Caki2 (cell line): ENCODE measurements around the gene LRTM1. TPM values are rescaled to one million over a fixed set of nuclear protein-coding genes. Genes with fewer than 3 reads are reported as not detected.
A peak's percentile ranks its signal among the peaks of the same experiment; 100 is the strongest.

Source experiments
- DNase-seq: peaks from one replicate; pipeline ENCODE4 v3.0.0-alpha.2; 2015; ENCODE audit warnings: low read depth
- in situ Hi-C: cut with HindIII; loops from 2 replicates; pipeline ENCODE4 v1.10.0; 2016; ENCODE audit warnings: low sequenced_read_pairs, low pct_unique_long_range_greater_than_20kb, mixed read lengths
- total RNA-seq: library from RNA; depleted of rRNA; stranded (reverse); fragments of >200 nt; shearing (Covaris generic); gene quantifications from 2 replicates; pipeline ENCODE4 v1.2.3, GENCODE V29; 2014; ENCODE audit warnings: low replicate concordance; rRNA removed

LRTM1 gene
- total RNA-seq = not detected in 2 replicates

DNA sequence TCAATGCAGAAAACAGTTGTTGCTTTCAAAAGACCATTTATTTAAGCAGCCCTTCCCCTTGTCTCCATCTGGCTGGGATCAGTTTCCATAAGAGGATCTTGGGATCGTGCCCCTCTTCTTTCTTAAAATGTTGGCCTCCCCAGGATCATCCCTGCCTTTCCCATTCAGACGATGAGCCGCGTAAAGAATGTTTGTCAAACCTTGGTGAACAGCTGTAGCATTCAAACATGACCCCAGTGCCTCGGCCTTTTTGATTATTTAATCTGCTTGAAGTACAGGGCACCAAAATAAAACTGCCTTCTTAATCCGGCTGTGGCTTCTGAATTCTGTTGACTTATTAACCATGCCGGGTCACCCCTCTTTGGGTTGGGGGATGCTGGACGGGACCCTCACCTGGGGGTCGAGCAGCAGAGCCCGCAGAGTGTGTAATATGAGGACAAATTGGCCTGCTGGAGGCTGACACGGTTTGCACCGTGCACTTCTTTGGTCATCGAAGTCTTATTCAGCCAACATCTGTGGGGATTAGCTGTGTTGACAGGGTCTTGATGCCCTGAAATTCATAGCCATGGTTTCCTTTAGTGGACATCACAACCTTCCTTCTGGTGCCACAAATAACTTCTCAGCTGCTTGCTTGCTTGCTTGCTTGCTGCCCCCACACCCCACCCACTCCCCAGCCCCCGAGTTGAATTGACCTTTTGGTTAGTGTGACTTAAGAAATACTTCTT is at the start of gene LRTM1:
LRTM1 (minus strand) TSS at position 14 of the 725 bp plus-strand sequence. CDS start 148 bp downstream, outside the sequence.
- in situ Hi-C loops = no loop called here
- no peak for DNase-seq

DNA sequence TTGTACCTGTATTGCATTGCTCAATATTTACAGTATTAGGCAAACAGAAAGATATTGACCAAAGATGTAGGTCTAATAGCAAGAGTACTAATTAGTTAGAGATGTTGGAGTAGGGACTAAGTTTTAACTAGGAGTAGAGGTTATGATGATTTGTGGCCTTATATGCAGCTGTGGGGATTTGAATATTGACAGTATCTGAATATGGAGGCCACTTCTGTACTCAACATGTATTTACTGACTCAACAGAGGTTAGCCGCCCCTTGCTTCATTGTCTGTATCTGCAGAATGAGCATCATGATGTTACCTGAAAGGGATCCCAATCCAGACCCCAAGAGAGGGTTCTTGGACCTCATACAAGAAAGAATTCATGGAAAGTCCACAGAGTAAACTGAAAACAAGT is 49.6 kb upstream of the LRTM1 start:
- in situ Hi-C loops = no loop called here
- DNase-seq = no peak

DNA sequence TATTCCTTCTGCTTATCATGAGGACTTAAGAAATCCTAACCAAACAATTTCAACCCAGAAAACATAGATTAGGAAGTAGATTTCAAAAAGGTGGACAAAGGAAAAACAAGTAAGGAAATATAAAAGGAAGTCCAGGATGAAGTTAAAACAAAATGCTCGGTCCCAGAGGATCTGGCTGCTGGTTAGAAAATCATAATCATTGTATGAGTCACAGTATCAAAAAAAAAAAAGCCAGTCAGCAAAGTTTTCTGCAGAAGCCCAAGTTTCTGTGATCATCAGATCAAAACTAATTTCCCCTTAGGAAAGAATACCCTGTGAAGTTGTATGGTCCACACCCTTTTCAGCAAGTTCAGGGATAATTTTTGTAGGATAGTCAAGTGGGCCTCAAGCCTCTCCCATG is 43.0 kb upstream of the LRTM1 start:
- DNase-seq = no peak
- in situ Hi-C loops = no loop called here

- in situ Hi-C loops = no loop called here
- DNase-seq = no peak
Measured at GRCh38 chr3:54969652-54970051, 41.8 kb upstream of the LRTM1 start.

- in situ Hi-C loops = no loop called here
- no peak for DNase-seq
Measured at GRCh38 chr3:54968546-54969172, 40.8 kb upstream of the LRTM1 start.

DNA sequence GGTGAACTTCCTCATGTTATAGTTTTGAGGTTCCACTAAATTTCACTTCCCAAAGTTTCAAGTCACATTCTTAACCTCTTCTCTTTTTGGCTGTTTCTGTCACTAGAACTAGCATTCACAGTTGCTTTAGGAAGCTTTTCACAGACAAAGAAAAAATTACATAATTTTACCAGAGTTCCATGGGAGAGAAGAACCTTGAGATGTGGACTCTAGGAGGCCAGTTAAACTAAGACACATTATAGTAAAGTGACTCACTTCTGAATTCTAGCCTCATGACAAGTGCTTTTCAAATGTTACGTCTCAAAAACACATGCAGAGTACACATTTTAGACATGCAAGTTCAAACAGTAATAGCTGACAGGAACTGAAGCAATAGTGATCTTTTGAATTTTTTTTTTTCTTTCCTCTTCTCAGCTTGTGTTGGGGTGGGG is 39.9 kb upstream of the LRTM1 start:
- no peak for DNase-seq
- in situ Hi-C loops = no loop called here

- in situ Hi-C loops = no loop called here
- DNase-seq = no peak
Measured at GRCh38 chr3:54966979-54967378, 39.1 kb upstream of the LRTM1 start.

- in situ Hi-C loops = no loop called here
- DNase-seq = no peak
Measured at GRCh38 chr3:54965746-54966145, 37.9 kb upstream of the LRTM1 start.

- DNase-seq = no peak
- in situ Hi-C loops = no loop called here
Measured at GRCh38 chr3:54964081-54964480, 36.2 kb upstream of the LRTM1 start.

DNA sequence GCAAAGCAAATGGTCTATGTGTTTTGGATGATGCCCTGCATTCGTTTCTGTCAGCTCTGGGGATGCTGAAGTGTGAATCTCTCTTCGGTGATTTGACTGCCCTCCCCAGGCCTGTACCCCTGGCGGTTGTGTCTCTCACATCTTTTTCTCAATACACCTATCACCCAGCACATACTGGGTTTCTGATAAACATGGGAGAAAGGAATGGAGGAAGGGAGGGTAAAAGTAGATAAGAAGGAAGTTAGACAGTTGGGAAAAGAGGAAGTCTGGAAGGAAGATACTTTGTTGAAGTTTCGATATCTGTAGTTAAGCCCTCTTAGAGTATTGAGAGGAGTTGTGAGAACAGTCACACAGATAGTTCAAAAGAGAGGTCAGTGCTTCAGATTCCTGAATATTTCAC is 35.8 kb upstream of the LRTM1 start:
- in situ Hi-C loops = no loop called here

GRCh38 chr3:54962200-54962599 is 34.3 kb upstream of the LRTM1 start:
- in situ Hi-C loops = no loop called here
- no peak for DNase-seq

More for the DNA sequence above, 35.8 kb upstream of the LRTM1 start:
- no peak for DNase-seq

GRCh38 chr3:54960701-54961100 is 32.8 kb upstream of the LRTM1 start:
- in situ Hi-C loops = no loop called here
- DNase-seq = peak; percentile 18

GRCh38 chr3:54960082-54960481 is 32.2 kb upstream of the LRTM1 start:
- in situ Hi-C loops = no loop called here
- no peak for DNase-seq

DNA sequence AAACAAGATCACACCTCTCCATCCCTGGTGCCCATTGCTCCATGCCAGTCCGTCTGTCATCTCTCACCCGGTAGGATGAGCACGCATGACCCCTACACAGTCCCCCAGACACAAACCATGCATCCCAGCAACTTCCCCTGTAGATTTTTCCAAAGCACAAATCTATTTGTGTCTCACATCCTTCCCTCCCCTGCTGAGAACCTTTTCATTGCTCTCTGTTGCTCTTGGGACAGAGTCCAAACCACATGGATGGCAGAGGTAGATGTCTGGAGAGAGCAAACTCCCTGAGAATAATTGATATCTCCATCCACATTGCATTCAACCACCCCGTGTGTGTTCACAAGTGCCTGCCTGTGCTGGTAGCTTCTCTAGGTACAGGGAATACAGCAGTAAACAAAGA is 29.9 kb upstream of the LRTM1 start:
- in situ Hi-C loops = no loop called here
- DNase-seq = no peak

- in situ Hi-C loops = no loop called here
- DNase-seq = no peak
Measured at GRCh38 chr3:54955941-54956340, 28.1 kb upstream of the LRTM1 start.

GRCh38 chr3:54955496-54955895 is 27.6 kb upstream of the LRTM1 start:
- in situ Hi-C loops = no loop called here
- no peak for DNase-seq

- DNase-seq = no peak
- in situ Hi-C loops = no loop called here
Measured at GRCh38 chr3:54954521-54954920, 26.7 kb upstream of the LRTM1 start.

DNA sequence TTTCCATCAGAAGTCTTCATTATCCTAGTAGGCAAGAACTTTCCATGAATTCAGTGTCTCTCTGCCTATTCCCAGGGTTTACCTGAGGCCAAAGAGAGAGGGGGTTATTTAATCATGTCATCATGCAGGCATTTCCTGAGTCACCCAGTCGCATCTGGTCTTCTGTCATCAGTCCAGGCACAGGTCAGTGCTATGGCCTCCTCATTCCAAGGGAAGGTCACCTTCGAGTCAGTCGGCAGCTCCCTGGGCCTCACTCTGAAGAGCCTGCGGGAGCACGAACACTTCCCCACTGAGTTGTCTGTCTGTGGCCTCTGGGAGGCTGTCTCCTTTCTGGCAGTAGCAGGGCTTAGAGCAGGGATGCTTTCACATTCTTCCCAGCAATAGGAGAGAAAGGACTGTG is 26.2 kb upstream of the LRTM1 start:
- DNase-seq = peak; percentile 57
- in situ Hi-C loops = no loop called here

GRCh38 chr3:54951405-54951804 is 23.5 kb upstream of the LRTM1 start:
- in situ Hi-C loops = no loop called here
- no peak for DNase-seq
